GM04504 (cell line): ENCODE results near the gene TUBA1C.
"Not testable (repeated sequence)": the region's sequence is repeated elsewhere in the genome, so short reads cannot be mapped to it uniquely, and the experiment has no call there.

ENCODE experiments used
- DNase-seq: peaks from one replicate; pipeline ENCODE4 v3.0.0-alpha.2; 2012; ENCODE audit warnings: low read depth

TUBA1C gene

GRCh38 chr12:49255857-49256637, 8.8 kb upstream of the TUBA1C start:
- no peak for DNase-seq

DNA sequence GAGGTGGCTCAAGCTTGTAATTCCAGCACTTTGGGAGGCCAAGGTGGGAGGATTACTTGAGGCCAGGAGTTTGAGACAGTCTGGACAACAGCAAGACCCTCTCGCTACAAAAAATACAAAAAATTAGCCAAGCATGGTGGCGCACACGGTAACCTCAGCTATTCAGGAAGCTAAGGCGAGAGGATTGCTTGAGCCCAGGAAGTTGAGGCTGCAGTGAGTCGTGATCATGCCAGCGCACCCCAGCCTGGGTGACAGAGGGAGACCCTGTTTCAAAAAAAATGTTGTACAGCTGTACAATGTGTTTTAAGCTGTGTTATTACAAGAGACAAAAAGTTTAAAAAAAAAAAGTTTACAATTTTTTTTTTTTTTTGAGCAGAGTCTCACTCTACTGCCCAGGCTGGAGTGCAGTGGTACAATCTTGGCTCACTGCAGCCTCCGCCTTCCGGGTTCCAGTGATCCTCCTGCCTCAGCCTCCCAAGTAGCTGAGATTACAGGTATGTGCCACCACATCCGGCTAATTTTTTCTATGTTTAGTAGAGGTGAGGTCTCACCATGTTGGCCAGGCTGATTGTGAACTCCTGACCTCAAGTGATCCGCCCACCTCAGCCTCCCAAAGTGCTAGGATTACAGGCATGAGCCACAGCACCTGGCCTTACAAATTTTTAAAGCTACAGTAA, 7.2 kb upstream of the TUBA1C start:
- not testable (repeated sequence) for DNase-seq

DNA sequence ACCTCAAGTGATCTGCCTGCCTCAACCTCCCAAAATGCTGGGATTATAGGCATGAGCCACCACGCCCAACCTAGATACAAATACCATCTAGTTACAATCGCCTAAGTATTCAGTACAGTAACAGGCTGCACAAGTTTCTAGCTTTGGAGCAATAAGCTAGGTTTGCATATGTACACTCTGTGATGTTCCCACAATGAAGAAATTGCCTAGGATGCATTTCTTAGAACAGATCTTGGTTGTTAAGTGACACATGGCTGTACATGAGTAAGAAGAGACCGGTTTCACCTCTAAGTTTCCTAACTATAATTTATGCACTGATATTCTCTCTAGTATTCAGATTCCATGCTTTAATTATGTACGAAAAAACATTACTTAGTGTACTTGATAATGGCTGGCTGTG, 5.4 kb upstream of the TUBA1C start:
- DNase-seq = no peak

DNA sequence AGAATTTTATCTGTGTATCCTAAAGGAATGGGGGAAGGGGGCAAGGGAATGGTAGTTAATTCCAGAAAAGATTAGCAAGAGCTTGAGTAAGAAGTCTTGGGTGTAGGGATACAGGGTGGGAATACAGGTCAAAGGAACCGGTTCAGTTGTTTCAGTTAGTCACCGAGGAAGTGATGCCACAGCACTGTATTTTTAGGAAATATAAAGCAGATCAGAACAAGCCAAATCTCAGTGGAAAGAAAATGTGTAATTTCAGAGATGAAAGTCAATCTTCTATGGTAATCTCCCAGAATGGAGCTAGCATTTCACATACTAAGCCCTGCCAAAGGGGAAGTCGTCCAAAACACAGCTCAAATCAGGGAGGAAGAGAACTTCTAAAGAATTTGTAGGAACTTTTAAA, 4.7 kb upstream of the TUBA1C start:
- DNase-seq = no peak

DNA sequence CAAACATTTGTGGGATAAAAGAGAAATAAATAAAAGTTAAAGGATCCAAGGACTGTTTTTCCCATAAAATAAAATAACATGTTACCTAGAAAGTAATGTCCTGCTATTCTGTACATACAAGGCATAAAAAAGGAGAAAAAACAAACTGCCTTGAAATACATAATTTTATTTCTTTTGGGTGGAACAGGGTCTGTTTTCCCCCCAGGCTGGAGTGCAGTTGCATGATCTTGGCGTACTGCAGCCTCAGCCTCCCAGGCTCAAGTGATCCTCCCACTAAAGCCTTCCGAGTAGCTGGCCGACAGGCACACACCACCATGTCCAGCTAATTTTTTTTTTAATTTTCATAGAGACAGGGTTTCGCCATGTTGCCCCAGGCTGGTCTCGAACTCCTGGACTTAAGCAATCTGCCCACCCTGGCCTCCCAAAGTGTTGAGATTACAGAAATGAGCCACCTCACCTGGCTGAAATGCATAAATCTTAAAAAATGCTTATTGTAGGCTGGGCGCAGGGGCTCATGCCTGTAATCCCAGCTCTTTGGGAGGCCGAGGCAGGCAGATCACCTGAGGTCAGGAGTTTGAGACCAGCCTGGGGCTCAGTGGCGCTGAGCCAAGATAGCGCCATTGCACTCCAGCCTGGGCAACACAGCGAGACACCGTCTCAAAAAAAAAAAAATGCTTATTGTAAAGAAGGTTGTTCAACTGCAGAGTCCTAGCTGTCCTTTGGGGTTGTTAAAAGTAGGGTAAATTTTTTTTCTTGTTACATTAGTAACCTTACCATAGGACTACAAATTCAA, 4.1 kb upstream of the TUBA1C start:
- DNase-seq = no peak

DNA sequence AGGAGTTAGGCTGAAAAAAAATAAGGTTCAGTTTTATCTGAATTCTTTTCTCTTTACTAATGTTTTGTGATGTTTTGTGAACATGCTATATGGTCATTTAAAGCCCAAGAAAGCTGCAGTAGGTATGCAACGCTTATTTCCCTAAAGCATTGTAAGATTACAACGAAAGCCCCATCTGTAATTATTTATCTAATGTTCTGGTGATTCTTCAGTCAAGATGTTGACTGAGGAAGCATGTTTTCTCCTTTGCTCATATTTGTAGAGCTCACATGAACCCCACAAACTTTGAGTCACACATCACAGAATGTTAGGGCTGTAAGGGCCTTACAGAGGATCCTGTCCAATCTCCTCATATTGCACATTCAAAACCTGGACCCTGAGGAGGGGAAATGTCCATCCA, 3.2 kb upstream of the TUBA1C start:
- DNase-seq = no peak

GRCh38 chr12:49263400-49263763, 1.5 kb upstream of the TUBA1C start:
- no peak for DNase-seq

GRCh38 chr12:49264466-49264872, 413 bp upstream of the TUBA1C start:
- no peak for DNase-seq

DNA sequence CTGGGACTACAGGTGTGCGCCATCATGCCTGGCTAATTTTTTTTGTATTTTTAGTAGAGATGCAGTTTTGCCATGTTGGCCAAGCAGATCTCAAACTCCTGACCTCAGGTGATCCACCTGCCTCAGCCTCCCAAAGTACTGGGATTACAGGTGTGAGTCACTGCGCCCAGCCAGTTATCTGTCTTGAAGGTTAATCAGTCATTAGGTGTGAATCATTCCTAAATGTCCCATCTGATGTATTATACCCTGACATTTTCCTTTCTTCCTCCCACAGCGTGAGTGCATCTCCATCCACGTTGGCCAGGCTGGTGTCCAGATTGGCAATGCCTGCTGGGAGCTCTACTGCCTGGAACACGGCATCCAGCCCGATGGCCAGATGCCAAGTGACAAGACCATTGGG, 4.3 kb downstream of the TUBA1C start:
- not testable (repeated sequence) for DNase-seq

- DNase-seq = no peak
These were observed 8.2 kb downstream of the TUBA1C start for GRCh38 chr12:49272790-49273725.

DNA sequence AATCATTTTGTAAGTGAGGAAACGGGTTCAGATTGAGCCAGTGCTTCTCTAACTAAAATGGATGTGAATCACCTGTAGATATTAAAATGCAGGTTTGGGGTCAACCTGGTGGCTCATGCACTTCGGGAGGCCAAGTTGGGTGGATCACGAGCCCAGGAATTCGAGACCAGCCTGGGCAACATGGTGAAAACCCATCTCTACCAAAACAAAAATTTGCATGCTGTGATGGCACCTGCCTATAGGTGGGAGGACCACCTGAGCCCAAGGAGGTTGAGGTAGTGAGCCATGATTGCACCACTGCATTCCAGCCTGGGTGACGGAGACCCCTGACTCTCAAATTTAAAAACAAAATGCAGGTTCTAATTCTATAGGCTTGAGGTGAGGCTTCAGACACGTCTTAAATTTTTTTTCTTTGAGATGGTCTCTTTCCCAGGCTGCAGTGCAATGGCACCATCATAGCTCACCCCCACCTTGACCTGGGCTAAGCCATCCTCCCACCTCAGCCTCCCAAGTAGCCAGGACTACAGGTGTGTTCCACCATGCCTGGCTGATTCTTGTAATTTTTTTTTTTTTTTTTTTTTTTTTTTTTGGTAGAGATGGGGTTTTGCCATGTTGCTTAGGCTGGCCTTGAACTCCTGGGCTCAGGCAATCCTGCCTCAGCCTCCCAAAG, 9.0 kb downstream of the TUBA1C start:
- DNase-seq = no peak

GRCh38 chr12:49274396-49275069, 9.7 kb downstream of the TUBA1C start:
- DNase-seq = no peak

DNA sequence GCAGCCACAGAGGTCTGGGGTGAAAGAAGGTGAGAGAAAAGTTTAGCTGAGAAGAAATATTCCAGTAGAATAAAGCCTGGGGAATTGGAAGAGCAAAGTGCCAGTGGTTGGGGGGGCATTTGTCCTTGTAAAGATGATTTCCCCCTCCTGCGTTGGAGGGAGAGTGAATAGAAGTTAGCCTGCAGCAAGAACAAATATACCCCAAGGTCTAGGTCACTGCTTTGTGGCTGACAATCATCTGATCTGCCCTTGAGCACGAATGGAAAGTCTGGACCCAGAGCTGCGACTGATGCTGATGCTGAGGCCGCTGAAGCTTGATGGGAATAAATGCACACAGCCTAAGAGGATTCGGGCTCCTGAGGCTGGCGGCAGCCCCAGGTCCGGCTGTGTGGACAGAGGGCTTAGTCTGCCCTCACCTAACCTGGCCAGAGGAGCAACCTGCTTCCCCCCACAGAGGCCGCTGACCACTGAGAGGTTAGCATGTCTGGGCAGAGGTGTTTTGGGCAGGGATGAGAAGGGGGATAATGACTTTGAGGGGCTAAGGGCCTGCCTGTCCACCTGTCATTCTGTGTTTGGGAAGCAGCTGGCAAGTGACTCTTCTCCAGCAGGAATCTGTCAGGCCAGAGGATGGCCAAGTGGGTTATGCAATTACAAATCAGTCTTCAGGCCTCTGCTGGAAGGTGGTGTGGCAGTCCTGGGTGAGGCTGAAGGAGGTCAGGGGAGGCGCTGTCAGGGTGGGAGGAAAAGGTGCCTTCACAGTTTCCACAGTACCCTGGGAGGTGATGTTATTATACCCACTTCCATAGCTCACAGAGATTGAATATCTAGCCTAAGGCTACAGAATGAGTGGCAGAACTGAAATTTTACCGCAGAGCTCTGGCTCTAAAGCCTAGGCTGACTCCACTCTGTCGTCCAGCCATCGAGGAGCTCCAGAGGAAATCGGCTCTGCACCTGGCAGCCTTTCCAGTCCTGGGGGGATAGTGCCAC, 11.7 kb downstream of the TUBA1C start:
- no peak for DNase-seq

DNA sequence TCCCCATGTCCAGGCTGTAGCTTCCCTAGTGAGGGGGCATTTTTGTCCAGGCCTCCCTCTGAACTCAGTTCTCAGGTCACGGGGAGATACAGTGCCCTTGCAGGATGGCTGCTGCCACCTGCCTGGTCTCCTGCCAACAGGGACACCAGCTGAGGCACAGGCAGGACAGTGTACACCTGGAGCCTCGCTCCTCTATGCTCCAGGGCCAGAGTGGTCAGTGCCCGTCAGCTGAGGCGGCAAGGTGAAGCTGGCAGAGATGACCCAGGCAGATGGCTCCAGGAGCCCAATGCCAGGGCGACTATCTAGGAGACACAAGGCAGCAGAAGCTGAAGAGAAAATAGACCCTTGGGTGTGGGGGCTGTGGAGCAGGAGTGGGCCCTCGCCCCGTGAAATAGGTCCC, 12.6 kb downstream of the TUBA1C start:
- no peak for DNase-seq

GRCh38 chr12:49279706-49280159, 14.9 kb downstream of the TUBA1C start:
- DNase-seq = no peak

- DNase-seq = not testable (repeated sequence)
These were observed 15.7 kb downstream of the TUBA1C start for GRCh38 chr12:49280545-49280944.

- no peak for DNase-seq
These were observed 17.4 kb downstream of the TUBA1C start for GRCh38 chr12:49282302-49282701.

DNA sequence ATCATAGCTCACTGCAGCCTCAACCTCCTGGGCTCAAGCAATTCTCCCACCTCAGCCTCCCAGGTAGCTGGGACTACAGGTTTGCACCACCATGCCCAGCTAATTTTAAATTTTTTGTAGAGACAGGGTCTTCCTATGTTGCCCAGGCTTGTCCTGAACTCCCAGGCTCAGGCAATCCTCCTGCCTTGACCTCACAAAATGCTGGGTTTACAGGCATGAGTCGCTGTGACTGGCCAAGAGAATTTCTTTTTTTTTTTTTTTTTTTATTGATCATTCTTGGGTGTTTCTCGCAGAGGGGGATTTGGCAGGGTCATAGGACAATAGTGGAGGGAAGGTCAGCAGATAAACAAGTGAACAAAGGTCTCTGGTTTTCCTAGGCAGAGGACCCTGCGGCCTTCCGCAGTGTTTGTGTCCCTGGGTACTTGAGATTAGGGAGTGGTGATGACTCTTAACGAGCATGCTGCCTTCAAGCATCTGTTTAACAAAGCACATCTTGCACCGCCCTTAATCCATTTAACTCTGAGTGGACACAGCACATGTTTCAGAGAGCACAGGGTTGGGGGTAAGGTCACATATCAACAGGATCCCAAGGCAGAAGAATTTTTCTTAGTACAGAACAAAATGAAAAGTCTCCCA, 18.0 kb downstream of the TUBA1C start:
- DNase-seq = not testable (repeated sequence)
